GM21390 (cell line): Measurements from ENCODE around the gene MYO16.

ENCODE experiments used
- ATAC-seq: cut with Tn5 transposase; IDR thresholded peaks from one replicate; pipeline ENCODE4 v1.9.1; 2021; ENCODE audit not compliant: unreplicated experiment

MYO16 gene

DNA sequence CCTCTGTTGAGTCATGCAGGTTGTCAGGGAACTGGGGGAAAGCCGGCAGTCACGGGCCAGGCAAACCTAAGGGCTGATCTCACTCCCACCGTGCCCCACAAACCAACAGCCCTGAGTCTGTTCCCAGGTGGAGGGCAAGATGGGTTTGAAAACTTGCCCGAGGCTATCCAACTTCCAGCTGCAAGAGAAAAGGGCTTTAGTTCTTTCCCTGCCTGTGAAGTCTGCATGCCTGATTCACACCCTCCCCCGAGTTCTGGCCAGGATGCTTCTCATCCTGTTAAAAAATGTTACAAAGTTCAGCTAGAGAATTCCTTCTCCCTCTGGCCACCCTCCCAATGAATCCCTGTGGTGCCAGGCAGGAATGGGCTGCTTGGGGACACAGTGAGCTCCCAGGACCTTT lies 33.1 kb downstream of the MYO16 start:
- no peak for ATAC-seq

DNA sequence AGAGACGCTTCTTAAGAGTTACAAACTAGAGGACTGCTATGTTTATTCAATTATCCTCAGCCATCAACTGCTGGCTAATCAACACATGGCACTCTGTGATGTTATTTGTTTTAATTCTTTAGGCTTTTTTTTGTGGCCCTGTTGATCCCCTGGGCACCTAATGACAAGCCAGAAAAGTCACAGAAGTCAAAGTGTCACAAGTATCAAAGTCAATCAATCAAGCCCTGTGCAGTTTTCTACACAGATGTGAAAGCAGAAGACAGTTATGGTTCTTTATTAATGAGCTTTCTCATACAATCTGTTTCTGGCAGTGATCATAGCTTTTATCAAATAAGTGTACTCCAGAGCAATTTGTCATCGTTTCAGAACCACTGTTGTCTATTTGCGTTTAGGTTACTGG lies 34.3 kb downstream of the MYO16 start:
- no peak for ATAC-seq

DNA sequence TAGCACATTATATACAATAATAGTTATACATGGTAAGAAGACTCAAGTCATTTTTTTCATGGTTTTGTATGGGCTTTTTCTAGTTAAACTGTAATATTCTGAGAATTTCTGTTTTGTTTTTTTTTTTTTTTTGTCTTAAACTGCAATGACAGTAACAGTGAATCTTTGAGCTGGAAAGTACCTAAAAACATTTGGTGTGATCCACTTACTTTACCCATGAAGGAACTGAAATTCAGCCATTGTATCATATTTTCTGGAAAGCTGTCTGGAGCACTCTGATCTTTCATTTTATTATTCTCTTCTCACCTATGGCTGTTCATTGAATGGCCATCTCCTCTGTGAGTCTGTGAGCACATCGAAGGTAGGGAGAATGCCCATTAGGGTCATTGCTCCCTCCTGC lies 37.8 kb downstream of the MYO16 start:
- no peak for ATAC-seq

DNA sequence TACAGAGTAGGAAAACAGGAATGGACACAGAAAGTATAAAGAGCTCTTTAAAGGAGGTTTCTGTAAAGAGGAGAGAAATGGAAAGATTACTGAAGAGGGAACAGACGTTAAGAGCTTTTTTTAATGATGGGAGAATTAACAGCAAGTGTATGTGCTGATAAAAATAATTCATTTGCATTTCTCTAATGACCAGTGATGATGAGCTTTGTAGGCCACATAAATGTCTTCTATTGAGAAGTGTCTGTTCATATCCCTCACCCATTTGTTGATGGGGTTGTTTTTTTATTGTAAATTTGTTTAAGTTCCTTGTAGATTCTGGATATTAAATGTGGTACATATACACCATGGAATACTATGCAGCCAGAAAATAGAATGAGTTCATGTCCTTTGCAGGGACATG lies 40.0 kb downstream of the MYO16 start:
- ATAC-seq = no peak

DNA sequence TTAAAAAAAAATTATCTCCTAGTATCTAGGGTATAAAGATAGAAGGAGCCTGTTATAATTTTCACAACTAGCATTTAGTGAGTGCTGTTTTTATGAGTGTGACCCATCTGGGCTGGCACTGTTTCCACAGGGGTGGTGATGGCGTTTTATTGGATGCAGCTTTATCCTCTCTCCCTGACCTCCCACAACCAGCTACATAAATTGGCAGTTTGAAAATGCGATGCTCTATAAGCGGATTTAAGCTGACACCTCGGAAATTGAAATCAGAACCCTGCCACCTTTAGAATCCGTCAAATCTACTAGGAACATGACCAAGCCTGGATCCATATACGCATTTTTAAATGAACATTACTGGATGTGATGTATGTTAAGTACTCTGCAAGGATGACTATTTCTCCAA lies 44.9 kb downstream of the MYO16 start:
- ATAC-seq = no peak

DNA sequence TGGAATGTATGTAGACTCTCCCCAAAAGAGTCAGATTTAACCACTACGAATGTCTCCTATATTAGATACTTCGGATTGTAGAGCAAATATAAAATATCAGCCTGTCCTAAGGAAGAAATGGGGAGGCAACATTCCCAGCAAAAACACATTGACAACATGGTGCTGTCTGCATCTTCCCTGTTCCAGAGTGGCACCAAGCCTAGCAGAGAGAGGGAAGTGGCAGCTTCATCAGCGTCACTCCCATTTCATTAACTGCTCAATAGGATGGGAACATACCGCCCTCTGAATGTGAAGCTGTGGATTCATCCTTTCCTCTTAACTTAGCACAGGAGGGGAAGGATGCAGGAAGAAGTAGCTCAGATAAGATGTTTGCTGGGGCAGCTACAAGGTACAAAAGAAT lies 45.4 kb downstream of the MYO16 start:
- no peak for ATAC-seq

DNA sequence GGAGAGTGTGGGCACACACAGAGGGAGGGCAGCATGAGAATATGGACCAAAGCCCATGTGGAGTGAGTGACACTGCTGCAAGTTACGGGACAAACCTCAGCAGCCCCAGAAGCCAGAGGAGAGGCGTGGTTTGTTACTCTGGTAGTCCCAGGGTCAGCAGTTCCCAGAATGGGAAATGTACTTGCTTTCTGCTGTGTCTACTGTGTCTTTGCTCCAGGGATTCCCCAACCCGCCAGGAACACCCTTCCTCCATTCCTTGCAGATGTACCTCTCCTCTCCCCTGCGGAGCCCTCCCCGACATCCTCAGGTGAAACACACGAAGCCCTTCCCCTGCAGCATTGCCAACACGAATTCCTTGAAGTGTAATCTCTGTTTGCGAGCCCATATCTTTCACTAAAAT lies 47.2 kb downstream of the MYO16 start:
- ATAC-seq = no peak

DNA sequence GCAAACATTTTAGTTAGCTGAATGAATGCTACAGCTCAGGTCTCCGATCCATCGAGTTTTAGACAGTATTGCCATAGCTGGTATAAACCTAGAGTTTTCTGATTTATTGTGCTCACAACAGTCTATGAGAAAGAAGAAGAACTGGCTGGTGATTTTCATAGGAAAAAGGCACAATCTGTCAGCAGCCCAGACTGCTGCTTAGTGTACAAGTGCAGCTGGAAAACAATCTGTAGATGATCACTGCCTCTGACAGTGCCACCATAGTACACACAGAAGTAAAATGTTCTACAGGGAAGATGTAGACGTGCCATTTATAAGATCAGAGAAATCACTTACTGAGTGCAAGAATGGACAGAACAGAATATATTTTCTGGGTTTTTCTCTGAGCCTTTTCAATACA lies 48.4 kb downstream of the MYO16 start:
- ATAC-seq = no peak

GRCh38 chr13:108680011-108680410 lies 50.6 kb downstream of the MYO16 start:
- no peak for ATAC-seq

GRCh38 chr13:108681986-108682575 lies 52.7 kb downstream of the MYO16 start:
- no peak for ATAC-seq

- ATAC-seq = no peak
These were observed 53.3 kb downstream of the MYO16 start for GRCh38 chr13:108682714-108683113.

DNA sequence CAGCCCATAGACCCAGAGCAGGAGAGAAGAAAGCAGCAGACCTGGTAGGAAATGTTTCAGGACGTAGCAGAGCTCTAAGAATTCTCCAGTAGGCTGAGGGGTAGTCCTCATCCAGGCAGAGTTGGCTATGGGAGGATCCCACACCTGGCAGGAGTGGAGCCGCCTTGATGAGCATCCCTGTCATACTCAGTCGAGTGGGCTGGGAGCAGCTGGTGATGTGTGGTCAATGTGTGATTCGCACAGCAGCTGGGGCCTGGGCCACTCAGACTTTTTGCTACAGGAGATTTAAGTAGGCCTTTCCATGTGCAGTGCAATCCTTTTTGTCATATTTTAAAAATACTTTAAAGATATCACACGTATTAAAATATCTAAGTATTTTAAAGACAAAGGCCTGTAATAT lies 56.6 kb downstream of the MYO16 start:
- no peak for ATAC-seq

- no peak for ATAC-seq
These were observed 61.3 kb downstream of the MYO16 start for GRCh38 chr13:108690726-108691125.

- no peak for ATAC-seq
These were observed 71.2 kb downstream of the MYO16 start for GRCh38 chr13:108700422-108701170.

DNA sequence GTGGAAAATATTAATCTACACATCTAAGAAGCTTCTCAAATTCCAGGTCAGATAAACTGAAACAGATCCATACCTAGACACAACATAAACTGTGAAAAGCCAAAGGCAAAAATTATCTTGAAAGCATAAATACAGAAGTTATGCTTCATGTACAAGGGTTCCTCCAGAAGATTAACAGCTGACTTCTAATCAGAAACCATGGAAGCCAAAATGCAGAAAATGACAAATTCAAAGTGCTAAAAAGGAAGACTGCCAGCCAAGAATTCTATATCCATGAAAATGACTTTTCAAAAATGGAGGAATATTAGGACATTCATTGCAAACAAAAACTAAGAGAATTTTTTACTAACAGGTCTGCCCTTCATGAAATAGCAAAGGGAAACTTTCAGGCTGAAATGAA lies 72.8 kb downstream of the MYO16 start:
- no peak for ATAC-seq

- no peak for ATAC-seq
These were observed 75.6 kb downstream of the MYO16 start for GRCh38 chr13:108705031-108705430.

- ATAC-seq = no peak
These were observed 78.2 kb downstream of the MYO16 start for GRCh38 chr13:108707584-108707983.

- no peak for ATAC-seq
These were observed 79.5 kb downstream of the MYO16 start for GRCh38 chr13:108708921-108709320.

GRCh38 chr13:108711386-108711785 lies 82.0 kb downstream of the MYO16 start:
- no peak for ATAC-seq

- ATAC-seq = no peak
These were observed 96.1 kb downstream of the MYO16 start for GRCh38 chr13:108725471-108725870.

- no peak for ATAC-seq
These were observed 99.0 kb downstream of the MYO16 start for GRCh38 chr13:108728370-108728769.

DNA sequence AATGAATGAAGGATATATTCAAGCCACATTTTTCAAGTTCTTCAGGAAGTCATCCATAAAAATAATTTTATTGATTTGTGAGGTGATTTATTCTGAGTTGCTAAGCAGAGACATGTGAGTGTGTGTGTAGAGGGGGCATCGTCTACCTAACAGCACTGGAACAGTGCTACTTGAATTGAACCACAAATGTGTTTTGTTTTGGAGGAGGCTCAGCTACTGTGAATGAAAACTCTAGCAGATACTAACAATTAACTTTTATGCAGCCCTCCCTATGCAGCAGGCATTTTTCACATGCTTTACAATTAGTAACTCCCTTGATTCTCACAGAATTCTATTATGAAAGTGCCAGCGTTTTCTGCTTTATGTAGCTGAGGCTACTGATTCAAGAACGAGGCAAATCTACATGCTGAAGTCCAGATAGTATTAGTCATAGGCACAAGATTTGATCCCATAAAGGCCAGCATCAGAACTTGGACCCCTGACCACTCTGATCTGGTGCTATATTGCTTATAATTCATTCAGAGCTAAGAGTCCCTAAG lies 103.7 kb downstream of the MYO16 start:
- no peak for ATAC-seq

- no peak for ATAC-seq
These were observed 105.3 kb downstream of the MYO16 start for GRCh38 chr13:108734676-108735075.
